ENCODE data around the gene MAML3.
A peak's percentile ranks its signal among the peaks of the same experiment; 100 is the strongest.
"Not testable (repeated sequence)": the region's sequence is repeated elsewhere in the genome, so short reads cannot be mapped to it uniquely, and the experiment has no call there.

Gene MAML3

GRCh38 chr4:139700568-139700967, 453.4 kb downstream of the MAML3 start:
- no peak for DNase-seq

- DNase-seq: not testable (repeated sequence)
Measured at GRCh38 chr4:139698167-139698925, 455.6 kb downstream of the MAML3 start.

GRCh38 chr4:139696491-139696890, 457.5 kb downstream of the MAML3 start:
- DNase-seq: no peak

- no peak for DNase-seq
Measured at GRCh38 chr4:139694522-139695107, 459.4 kb downstream of the MAML3 start.

- peak; percentile 32 for DNase-seq
Measured at GRCh38 chr4:139692309-139693012, 461.5 kb downstream of the MAML3 start.

GRCh38 chr4:139690419-139690818, 463.6 kb downstream of the MAML3 start:
- DNase-seq: no peak

- DNase-seq: peak; percentile 90
Measured at GRCh38 chr4:139689093-139689722, 464.8 kb downstream of the MAML3 start.

GRCh38 chr4:139686988-139687387, 467.0 kb downstream of the MAML3 start:
- DNase-seq: no peak

- DNase-seq: no peak
Measured at GRCh38 chr4:139686130-139686529, 467.9 kb downstream of the MAML3 start.

GRCh38 chr4:139685180-139685579, 468.8 kb downstream of the MAML3 start:
- DNase-seq: no peak

GRCh38 chr4:139684351-139684750, 469.6 kb downstream of the MAML3 start:
- no peak for DNase-seq

- no peak for DNase-seq
Measured at GRCh38 chr4:139682741-139683151, 471.2 kb downstream of the MAML3 start.

- no peak for DNase-seq
Measured at GRCh38 chr4:139682309-139682708, 471.7 kb downstream of the MAML3 start.

- DNase-seq: no peak
Measured at GRCh38 chr4:139676913-139677585, 476.9 kb downstream of the MAML3 start.

GRCh38 chr4:139676365-139676764, 477.6 kb downstream of the MAML3 start:
- no peak for DNase-seq

GRCh38 chr4:139675651-139676050, 478.3 kb downstream of the MAML3 start:
- DNase-seq: no peak

GRCh38 chr4:139674875-139675550, 479.0 kb downstream of the MAML3 start:
- DNase-seq: no peak

- peak; percentile 88 for DNase-seq
Measured at GRCh38 chr4:139672732-139673131, 481.3 kb downstream of the MAML3 start.

- DNase-seq: peak; percentile 85
Measured at GRCh38 chr4:139672215-139672614, 481.8 kb downstream of the MAML3 start.

- peak; percentile 66 for DNase-seq
Measured at GRCh38 chr4:139670775-139671174, 483.2 kb downstream of the MAML3 start.

- DNase-seq: no peak
Measured at GRCh38 chr4:139669890-139670289, 484.1 kb downstream of the MAML3 start.

- no peak for DNase-seq
Measured at GRCh38 chr4:139669335-139669734, 484.6 kb downstream of the MAML3 start.
